Peyer's patch (tissue), 4 donors: ENCODE results near the gene NID1. TPM values are rescaled to one million over a fixed set of nuclear protein-coding genes. Genes with fewer than 3 reads are reported as not detected.

ENCODE experiments used
- DNase-seq, 3 donors: peaks; one replicate each; pipeline ENCODE4 v3.0.0-alpha.2; 2017 to 2019
- H3K27ac ChIP-seq, 4 donors: fragments of 200-600 bp; sonication (generic); one replicate each; pipeline ENCODE4 v1.5.1; 2016 to 2019
- H3K27me3 ChIP-seq, 2 donors: fragments of 200-600 bp; sonication (generic); one replicate each; pipeline ENCODE4 v1.5.1; 2019
- H3K36me3 ChIP-seq, 3 donors: fragments of 200-600 bp; sonication (generic); one replicate each; pipeline ENCODE4 v1.5.1; 2016 to 2019
- H3K4me1 ChIP-seq, 4 donors: fragments of 200-600 bp; sonication (generic); one replicate each; pipeline ENCODE4 v1.5.1; 2016 to 2019
- H3K4me3 ChIP-seq, 4 donors: fragments of 200-600 bp; sonication (generic); 1 replicate in 3 of 4; 2 replicates in 1 of 4; pipeline ENCODE4 v1.5.1; 2016 to 2019; ENCODE audit warnings: mild to moderate bottlenecking in 1 of 4
- H3K9me3 ChIP-seq, 4 donors: fragments of 200-600 bp; sonication (generic); one replicate each; pipeline ENCODE4 v1.5.1; 2016 to 2019; ENCODE audit warnings: mild to moderate bottlenecking in 1 of 4
- POLR2A ChIP-seq, 2 donors: fragments of 450-650 bp; IDR thresholded peaks; one replicate each; pipeline ENCODE4 v1.5.1; 2017; ENCODE audit warnings: antibody characterized with exemption in 2 of 2, mild to moderate bottlenecking in 2 of 2, moderate library complexity in 2 of 2
- total RNA-seq, 4 donors: library from RNA; depleted of rRNA; stranded (reverse); fragments of >200 nt; gene quantifications; one replicate each; pipeline ENCODE4 v1.1.0, GENCODE V29; 2016
- TF ChIP-seq, protein P1 (sequence below), 6 experiments: fragments of 450-650 bp in 4 of 6; fragments of 200-600 bp in 2 of 6; sonication (generic) in 1 of 6; IDR thresholded peaks; one replicate each; pipeline ENCODE4 v1.5.1; 2017 to 2019; ENCODE audit warnings: antibody characterized with exemption in 6 of 6, mild to moderate bottlenecking in 3 of 6, moderate library complexity in 1 of 6

Gene NID1
- total RNA-seq, 4 donors from 2014 or later = 20.5 to 92.4 (median 62.0) TPM

DNA sequence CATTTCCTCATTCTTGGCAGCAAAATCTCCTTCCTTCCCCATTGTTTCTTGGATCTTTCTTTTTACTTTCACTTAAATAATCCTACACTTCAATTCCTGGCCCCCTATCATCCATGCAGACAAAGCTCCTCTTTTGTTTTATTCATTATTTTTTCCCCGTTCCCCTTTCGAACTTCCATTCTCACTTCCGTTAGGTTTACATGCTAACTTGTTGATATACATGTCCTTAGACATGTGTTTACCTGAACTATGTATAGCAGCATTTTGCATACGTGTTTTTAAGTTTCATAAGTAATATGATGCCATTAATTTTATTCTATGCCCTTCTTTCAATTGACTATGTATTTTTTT, 131.1 kb downstream of the NID1 start:
- H3K27ac ChIP-seq = peak overlapping the region in 1 of 4 donors; percentile 39
- no peak for DNase-seq

DNA sequence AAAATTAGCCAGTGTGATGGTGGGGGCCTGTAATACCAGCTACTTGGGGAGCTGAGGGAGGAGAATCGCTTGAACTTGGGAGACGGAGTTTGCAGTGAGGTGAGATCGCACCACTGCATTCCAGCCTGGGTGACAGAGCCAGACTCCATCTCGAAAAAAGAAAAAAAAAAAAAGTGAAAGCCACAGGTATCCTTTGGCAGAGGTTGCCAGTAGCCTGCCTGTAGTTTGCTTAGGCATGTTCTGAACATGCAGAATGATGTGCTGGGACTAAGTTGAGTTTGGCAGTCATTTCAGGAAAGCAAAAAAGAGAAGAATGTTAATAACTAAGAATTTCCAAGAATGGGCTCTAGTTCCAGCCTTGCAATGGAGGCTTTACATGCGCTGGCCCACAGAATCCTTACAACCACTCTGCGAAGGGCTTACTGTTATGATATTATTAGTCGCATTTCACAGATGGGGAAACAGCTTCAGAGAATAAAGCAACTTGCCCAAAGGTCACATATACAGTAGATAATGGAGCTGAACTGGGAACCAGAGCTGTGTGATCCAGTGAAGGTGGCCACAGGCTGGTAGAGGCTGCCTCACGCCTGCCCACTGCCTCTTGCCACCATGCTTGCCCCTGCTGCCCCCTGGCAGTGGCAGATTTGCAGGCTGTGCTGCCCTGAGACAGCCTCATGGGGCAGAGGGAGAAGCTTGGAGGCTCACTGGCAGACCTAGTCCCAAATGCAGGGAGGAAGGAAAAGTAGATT, 131.7 kb downstream of the NID1 start:
- no peak for TF ChIP-seq POLR2A (IDR thresholded peaks at IDR 0.05)
- Histone ChIP-seq H3K9me3 (no peaks in the 10 kb centered on the region), H3K4me3 (no peak overlapping the region), H3K36me3 (no peaks in the 10 kb centered on the region), H3K27ac (peak overlapping the region in 1 of 4 donors; percentile 39), H3K4me1 (peaks cover 0 to 20% (median 4%) of the 10 kb centered on the region in 4 donors), H3K27me3 (no peaks in the 10 kb centered on the region)
- DNase-seq = no peak

More for the DNA sequence above, 131.1 kb downstream of the NID1 start:
- Histone ChIP-seq H3K36me3 (no peaks in the 10 kb centered on the region), H3K9me3 (no peaks in the 10 kb centered on the region), H3K4me1 (peaks cover 0 to 21% (median 4%) of the 10 kb centered on the region in 4 donors), H3K4me3 (no peak overlapping the region), H3K27me3 (no peaks in the 10 kb centered on the region)
- TF ChIP-seq, protein P1, sequence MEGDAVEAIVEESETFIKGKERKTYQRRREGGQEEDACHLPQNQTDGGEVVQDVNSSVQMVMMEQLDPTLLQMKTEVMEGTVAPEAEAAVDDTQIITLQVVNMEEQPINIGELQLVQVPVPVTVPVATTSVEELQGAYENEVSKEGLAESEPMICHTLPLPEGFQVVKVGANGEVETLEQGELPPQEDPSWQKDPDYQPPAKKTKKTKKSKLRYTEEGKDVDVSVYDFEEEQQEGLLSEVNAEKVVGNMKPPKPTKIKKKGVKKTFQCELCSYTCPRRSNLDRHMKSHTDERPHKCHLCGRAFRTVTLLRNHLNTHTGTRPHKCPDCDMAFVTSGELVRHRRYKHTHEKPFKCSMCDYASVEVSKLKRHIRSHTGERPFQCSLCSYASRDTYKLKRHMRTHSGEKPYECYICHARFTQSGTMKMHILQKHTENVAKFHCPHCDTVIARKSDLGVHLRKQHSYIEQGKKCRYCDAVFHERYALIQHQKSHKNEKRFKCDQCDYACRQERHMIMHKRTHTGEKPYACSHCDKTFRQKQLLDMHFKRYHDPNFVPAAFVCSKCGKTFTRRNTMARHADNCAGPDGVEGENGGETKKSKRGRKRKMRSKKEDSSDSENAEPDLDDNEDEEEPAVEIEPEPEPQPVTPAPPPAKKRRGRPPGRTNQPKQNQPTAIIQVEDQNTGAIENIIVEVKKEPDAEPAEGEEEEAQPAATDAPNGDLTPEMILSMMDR (IDR thresholded peaks at IDR 0.05) = no peak
- no peak for TF ChIP-seq POLR2A (IDR thresholded peaks at IDR 0.05)

DNA sequence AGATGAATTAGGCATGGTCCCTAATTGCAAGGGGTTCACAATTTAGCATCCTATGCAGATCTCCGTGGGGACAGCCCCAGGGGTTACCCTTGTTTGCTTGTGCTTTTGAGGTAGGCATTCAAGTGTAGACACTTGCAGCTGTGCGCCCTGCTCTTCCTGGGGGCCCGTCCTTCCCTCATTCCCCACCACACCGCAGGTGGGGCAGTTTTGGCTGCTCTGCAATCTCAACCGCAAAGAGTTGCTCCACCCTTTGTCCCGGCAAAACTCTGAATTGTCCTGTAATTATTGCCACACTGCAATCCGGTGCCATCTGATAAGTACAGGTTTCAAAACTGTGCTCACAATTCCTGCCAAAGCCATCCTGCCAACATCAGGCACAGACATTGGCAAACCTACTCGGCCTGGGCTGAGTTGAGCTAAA, 132.8 kb downstream of the NID1 start:
- TF ChIP-seq, protein P1 (IDR thresholded peaks at IDR 0.05) = no peak
- TF ChIP-seq POLR2A (IDR thresholded peaks at IDR 0.05) = no peak
- H3K27ac ChIP-seq = peak overlapping the region in 1 of 4 donors; percentile 39
- peaks cover 0 to 9% (median 4%) of the 10 kb centered on the region in 4 donors for H3K4me1 ChIP-seq
- H3K9me3 ChIP-seq = no peaks in the 10 kb centered on the region
- peak in 2 of 3 donors; percentile 65 to 69 for DNase-seq
- H3K4me3 ChIP-seq = no peak overlapping the region
- H3K27me3 ChIP-seq = no peaks in the 10 kb centered on the region
- H3K36me3 ChIP-seq = no peaks in the 10 kb centered on the region

DNA sequence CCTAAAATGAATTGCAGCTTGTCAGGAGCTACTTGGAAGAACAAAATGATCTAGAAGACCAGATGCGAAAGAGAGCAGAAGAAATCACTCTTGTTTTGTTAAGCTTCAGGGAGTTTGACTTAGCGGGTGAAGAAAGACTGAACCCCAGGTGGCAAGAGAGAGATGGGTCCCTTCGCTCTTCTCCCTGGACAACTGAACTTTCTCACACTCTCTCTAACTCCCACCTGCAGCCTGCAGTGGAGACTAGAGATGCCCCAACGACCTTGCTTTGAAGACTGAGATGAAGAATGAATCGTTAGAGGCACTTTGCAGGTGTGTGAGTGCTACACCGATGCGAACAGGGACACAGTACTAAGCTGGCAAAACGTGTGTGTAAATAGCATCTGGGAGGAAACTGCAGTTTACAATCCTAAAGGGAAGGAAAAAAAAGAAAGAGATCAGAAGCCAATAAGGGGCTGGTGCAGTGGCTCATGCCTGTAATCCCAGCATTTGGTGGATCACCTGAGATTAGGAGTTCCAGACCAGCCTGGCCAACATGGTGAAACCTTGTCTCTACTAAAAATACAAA, 133.6 kb downstream of the NID1 start:
- H3K4me1 ChIP-seq = peaks cover 0 to 8% (median 2%) of the 10 kb centered on the region in 4 donors
- H3K27ac ChIP-seq = peak overlapping the region in 1 of 4 donors; percentile 39
- H3K27me3 ChIP-seq = no peaks in the 10 kb centered on the region
- H3K9me3 ChIP-seq = no peaks in the 10 kb centered on the region
- no peak for DNase-seq
- TF ChIP-seq, protein P1 (IDR thresholded peaks at IDR 0.05) = no peak
- TF ChIP-seq POLR2A (IDR thresholded peaks at IDR 0.05) = no peak
- H3K4me3 ChIP-seq = no peak overlapping the region
- H3K36me3 ChIP-seq = no peaks in the 10 kb centered on the region

GRCh38 chr1:235930543-235930942, 134.3 kb downstream of the NID1 start:
- no peak overlapping the region for H3K27ac ChIP-seq
- no peak overlapping the region for H3K4me3 ChIP-seq
- DNase-seq = no peak
- no peaks in the 10 kb centered on the region for H3K27me3 ChIP-seq
- no peaks in the 10 kb centered on the region for H3K9me3 ChIP-seq
- H3K36me3 ChIP-seq = no peaks in the 10 kb centered on the region
- no peak for TF ChIP-seq POLR2A (IDR thresholded peaks at IDR 0.05)
- TF ChIP-seq, protein P1 (IDR thresholded peaks at IDR 0.05) = no peak
- H3K4me1 ChIP-seq = peaks cover 0 to 5% (median 2%) of the 10 kb centered on the region in 4 donors

- no peak for TF ChIP-seq POLR2A (IDR thresholded peaks at IDR 0.05)
- TF ChIP-seq, protein P1 (IDR thresholded peaks at IDR 0.05) = no peak
- no peak for DNase-seq
- no peaks in the 10 kb centered on the region for H3K27me3 ChIP-seq
Observed at GRCh38 chr1:235929216-235929615, 135.7 kb downstream of the NID1 start.

More at GRCh38 chr1:235929216-235929615, 135.7 kb downstream of the NID1 start:
- H3K9me3 ChIP-seq = no peaks in the 10 kb centered on the region
- no peak overlapping the region for H3K4me3 ChIP-seq
- H3K27ac ChIP-seq = no peak overlapping the region
- no peaks in the 10 kb centered on the region for H3K36me3 ChIP-seq
- peaks cover 0 to 5% (median 1%) of the 10 kb centered on the region in 4 donors for H3K4me1 ChIP-seq
